Gastroesophageal sphincter (tissue), 3 donors: ENCODE measurements around the gene CFAP97D2.

Experiments
- CTCF ChIP-seq, 4 experiments: fragments of 200-600 bp in 2 of 4; fragments of 450-650 bp in 2 of 4; sonication (generic) in 1 of 4; IDR thresholded peaks; one replicate each; pipeline ENCODE4 v1.5.1; 2017 to 2019; ENCODE audit warnings: antibody characterized with exemption in 4 of 4, mild to moderate bottlenecking in 2 of 4, moderate library complexity in 2 of 4
- EP300 ChIP-seq: sonication (generic); formaldehyde crosslinking; IDR thresholded peaks from one replicate; pipeline ENCODE4 v1.6.1; 2017; ENCODE audit warnings: antibody characterized with exemption, mild to moderate bottlenecking
- POLR2A ChIP-seq, 2 donors: fragments of 450-650 bp; IDR thresholded peaks; one replicate each; pipeline ENCODE4 v1.6.1; 2017; ENCODE audit warnings: antibody characterized with exemption in 2 of 2, mild to moderate bottlenecking in 2 of 2, moderate library complexity in 1 of 2

GRCh38 chr13:114173745-114174144 lies 5.3 kb upstream of the CFAP97D2 start:
- TF ChIP-seq CTCF (IDR thresholded peaks at IDR 0.05): no peak
- TF ChIP-seq EP300: no peak
- no peak for TF ChIP-seq POLR2A (IDR thresholded peaks at IDR 0.05)
